Measurements from ENCODE around the gene DCDC1. TPM values are rescaled to one million over a fixed set of nuclear protein-coding genes. Genes with fewer than 3 reads are reported as not detected.

Gene DCDC1
- total RNA-seq, 1 donor from 2014 or later: not detected

DNA sequence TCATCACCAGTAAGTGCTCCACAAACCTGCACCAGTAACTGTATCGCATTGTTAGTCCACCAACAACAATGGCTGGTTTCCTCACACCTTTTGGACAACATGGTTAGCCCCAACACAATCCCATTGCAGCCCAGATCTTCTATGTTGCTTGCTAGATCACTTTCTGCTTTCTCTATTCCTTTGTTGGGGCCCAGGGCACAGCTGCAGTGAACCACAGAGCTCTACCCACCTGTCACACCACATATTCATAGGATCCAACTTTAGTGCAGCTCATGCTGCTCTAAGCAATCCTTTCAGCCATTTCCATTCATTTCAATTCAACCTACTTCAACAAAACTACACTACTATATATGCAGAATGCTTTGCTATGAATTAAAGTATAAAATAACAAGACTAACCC, 364.3 kb downstream of the DCDC1 start:
- Histone ChIP-seq H3K27me3 (no peaks in the 10 kb centered on the region), H3K4me1 (no peaks in the 10 kb centered on the region), H3K36me3 (no peaks in the 10 kb centered on the region), H3K9me3 (no peaks in the 10 kb centered on the region), H3K4me3 (no peak overlapping the region), H3K27ac (no peak overlapping the region)
- intact Hi-C loops (cut with DNase I): no loop called here
- DNase-seq (ENCODE audit: extremely low spot score in 2 of 2): no peak
- TF ChIP-seq POLR2A (IDR thresholded peaks at IDR 0.05) (no peak), POLR2AphosphoS5 (IDR thresholded peaks at IDR 0.05; ENCODE audit: insufficient read depth in 1 of 2, low read depth in 1 of 2) (no peak)
- TF ChIP-seq, protein P1, sequence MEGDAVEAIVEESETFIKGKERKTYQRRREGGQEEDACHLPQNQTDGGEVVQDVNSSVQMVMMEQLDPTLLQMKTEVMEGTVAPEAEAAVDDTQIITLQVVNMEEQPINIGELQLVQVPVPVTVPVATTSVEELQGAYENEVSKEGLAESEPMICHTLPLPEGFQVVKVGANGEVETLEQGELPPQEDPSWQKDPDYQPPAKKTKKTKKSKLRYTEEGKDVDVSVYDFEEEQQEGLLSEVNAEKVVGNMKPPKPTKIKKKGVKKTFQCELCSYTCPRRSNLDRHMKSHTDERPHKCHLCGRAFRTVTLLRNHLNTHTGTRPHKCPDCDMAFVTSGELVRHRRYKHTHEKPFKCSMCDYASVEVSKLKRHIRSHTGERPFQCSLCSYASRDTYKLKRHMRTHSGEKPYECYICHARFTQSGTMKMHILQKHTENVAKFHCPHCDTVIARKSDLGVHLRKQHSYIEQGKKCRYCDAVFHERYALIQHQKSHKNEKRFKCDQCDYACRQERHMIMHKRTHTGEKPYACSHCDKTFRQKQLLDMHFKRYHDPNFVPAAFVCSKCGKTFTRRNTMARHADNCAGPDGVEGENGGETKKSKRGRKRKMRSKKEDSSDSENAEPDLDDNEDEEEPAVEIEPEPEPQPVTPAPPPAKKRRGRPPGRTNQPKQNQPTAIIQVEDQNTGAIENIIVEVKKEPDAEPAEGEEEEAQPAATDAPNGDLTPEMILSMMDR (IDR thresholded peaks at IDR 0.05): no peak

DNA sequence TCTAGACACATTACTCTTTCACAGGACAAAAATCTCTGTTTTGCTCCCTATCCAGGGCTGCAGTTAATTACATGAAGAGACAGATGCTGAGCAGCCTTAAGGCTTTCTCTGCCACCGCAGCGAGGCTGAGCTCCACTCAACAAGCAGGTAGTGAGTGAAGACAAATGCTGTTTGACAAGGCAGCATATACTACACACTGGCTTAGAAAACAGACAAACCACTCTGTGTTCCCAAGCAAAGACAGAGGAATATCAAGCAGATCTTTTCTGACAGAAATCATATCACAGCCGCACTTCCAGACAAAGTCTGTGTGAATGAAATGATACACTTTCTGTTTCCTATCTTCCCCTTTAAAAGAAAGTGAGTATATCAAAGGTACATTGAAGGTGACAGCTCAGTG, 368.1 kb downstream of the DCDC1 start:
- TF ChIP-seq POLR2A (IDR thresholded peaks at IDR 0.05): no peak
- no peak for TF ChIP-seq POLR2AphosphoS5 (IDR thresholded peaks at IDR 0.05; ENCODE audit: insufficient read depth in 1 of 2, low read depth in 1 of 2)
- TF ChIP-seq, protein P1 (IDR thresholded peaks at IDR 0.05): no peak
- no peaks in the 10 kb centered on the region for H3K27me3 ChIP-seq
- H3K4me3 ChIP-seq: no peak overlapping the region
- intact Hi-C loops (cut with DNase I): no loop called here
- H3K4me1 ChIP-seq: no peaks in the 10 kb centered on the region
- no peaks in the 10 kb centered on the region for H3K9me3 ChIP-seq
- no peak for DNase-seq (ENCODE audit: extremely low spot score in 2 of 2)
- no peak overlapping the region for H3K27ac ChIP-seq
- H3K36me3 ChIP-seq: no peaks in the 10 kb centered on the region

DNA sequence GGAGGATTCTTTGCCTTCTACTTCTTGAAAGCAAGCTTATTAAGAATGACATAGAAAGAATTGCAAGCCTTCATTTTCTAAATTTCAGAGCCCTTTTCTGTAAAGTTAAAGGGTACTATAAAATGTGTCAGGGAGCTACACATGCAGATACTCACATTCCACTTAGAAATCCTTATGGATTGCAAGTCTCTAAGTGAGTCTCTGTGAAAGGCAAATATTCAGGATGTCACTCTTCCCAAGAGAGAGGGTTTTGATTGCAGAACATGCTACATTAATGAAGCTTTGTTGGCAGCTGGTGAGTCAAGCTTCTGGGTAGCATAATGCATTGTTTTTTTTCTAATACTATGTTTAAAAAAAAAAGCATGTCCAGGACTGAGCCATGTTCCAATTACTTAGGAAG, 369.2 kb downstream of the DCDC1 start:
- no peaks in the 10 kb centered on the region for H3K27me3 ChIP-seq
- H3K4me1 ChIP-seq: no peaks in the 10 kb centered on the region
- intact Hi-C loops (cut with DNase I): no loop called here
- no peaks in the 10 kb centered on the region for H3K36me3 ChIP-seq
- no peak for DNase-seq (ENCODE audit: extremely low spot score in 2 of 2)
- H3K27ac ChIP-seq: no peak overlapping the region
- no peaks in the 10 kb centered on the region for H3K9me3 ChIP-seq
- no peak overlapping the region for H3K4me3 ChIP-seq
- TF ChIP-seq POLR2A (IDR thresholded peaks at IDR 0.05) (no peak), POLR2AphosphoS5 (IDR thresholded peaks at IDR 0.05; ENCODE audit: insufficient read depth in 1 of 2, low read depth in 1 of 2) (no peak)
- TF ChIP-seq, protein P1 (IDR thresholded peaks at IDR 0.05): no peak

DNA sequence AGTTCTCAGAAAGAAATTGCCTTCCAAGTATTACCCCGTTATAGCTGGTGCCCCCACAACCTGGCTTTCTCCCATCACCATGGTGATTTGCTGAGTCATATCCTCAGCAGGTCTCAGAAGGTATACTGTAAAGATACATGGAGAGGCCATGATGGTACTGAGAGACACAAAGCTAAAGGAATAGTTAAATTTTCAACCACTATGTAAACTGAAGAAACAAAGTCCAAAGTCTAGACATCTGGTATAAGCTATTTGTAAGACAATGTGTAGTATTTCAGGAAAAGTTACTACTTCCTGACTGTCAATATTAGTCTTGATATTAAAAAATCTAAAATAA, 377.1 kb downstream of the DCDC1 start:
- no peaks in the 10 kb centered on the region for H3K36me3 ChIP-seq
- H3K9me3 ChIP-seq: no peaks in the 10 kb centered on the region
- no peak overlapping the region for H3K4me3 ChIP-seq
- no peak for DNase-seq (ENCODE audit: extremely low spot score in 2 of 2)
- intact Hi-C loops (cut with DNase I): no loop called here
- no peaks in the 10 kb centered on the region for H3K4me1 ChIP-seq
- H3K27ac ChIP-seq: no peak overlapping the region
- TF ChIP-seq POLR2A (IDR thresholded peaks at IDR 0.05) (no peak), POLR2AphosphoS5 (IDR thresholded peaks at IDR 0.05; ENCODE audit: insufficient read depth in 1 of 2, low read depth in 1 of 2) (no peak)
- TF ChIP-seq, protein P1 (IDR thresholded peaks at IDR 0.05): no peak
- H3K27me3 ChIP-seq: no peaks in the 10 kb centered on the region

DNA sequence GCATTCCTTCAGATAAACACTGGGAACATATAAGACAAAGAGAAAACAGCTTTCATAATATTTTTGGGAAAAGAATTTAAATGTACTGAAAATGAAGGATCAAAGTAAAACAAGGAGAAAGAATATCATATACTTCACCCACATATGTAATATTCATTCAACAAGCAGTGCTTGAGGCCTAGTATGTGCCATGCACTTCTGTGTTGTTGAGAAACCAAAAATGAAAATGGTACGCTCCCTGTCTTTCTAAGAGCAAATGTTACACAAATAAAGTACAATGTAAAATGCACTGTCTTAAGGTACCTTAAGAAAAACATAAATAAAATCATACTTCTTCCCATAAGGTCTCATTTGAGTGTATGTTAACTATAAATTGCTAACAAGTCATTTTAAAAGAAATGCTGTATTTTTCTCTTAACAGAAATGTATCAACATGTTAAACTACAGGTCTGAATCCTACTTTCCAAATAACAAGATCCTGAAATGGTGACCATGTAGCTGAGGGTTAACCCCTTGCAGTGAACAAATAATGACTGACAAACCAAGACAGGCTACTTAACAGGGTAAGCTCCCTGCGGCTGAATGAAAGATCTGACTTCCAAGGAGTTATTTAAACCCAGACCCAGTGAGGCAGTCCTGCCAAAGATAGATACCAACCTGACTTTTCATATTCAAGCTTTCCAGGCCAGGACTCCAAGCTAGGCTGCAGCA, 377.6 kb downstream of the DCDC1 start:
- intact Hi-C loops (cut with DNase I): no loop called here
- TF ChIP-seq POLR2A (IDR thresholded peaks at IDR 0.05) (no peak), POLR2AphosphoS5 (IDR thresholded peaks at IDR 0.05; ENCODE audit: insufficient read depth in 1 of 2, low read depth in 1 of 2) (no peak)
- TF ChIP-seq, protein P1 (IDR thresholded peaks at IDR 0.05): no peak
- no peaks in the 10 kb centered on the region for H3K9me3 ChIP-seq
- no peak for DNase-seq (ENCODE audit: extremely low spot score in 2 of 2)
- H3K27ac ChIP-seq: no peak overlapping the region
- no peak overlapping the region for H3K4me3 ChIP-seq
- no peaks in the 10 kb centered on the region for H3K4me1 ChIP-seq
- no peaks in the 10 kb centered on the region for H3K36me3 ChIP-seq
- H3K27me3 ChIP-seq: no peaks in the 10 kb centered on the region
